IgD-negative memory B cell (primary cell): Measurements from ENCODE around the gene SH3RF3. TPM values are rescaled to one million over a fixed set of nuclear protein-coding genes. Genes with fewer than 3 reads are reported as not detected.

Experiments used
- H3K27ac Mint-ChIP-seq, 3 donors: one replicate each; pipeline ENCODE4 v1.8.0; 2020 to 2022; ENCODE audit warnings: mild to moderate bottlenecking in 3 of 3, mixed read lengths in 3 of 3, moderate library complexity in 1 of 3
- H3K27me3 Mint-ChIP-seq: one replicate; pipeline ENCODE4 v1.8.0; 2021; ENCODE audit warnings: mixed read lengths
- H3K36me3 Mint-ChIP-seq: one replicate; pipeline ENCODE4 v1.8.0; 2020; ENCODE audit warnings: mild to moderate bottlenecking, mixed read lengths
- H3K4me1 Mint-ChIP-seq, 3 donors: one replicate each; pipeline ENCODE4 v1.8.0; 2020 to 2022; ENCODE audit warnings: mixed read lengths in 3 of 3, mild to moderate bottlenecking in 1 of 3
- H3K4me3 Mint-ChIP-seq, 4 donors: one replicate each; pipeline ENCODE4 v1.8.0; 2020 to 2022; ENCODE audit warnings: mild to moderate bottlenecking in 4 of 4, mixed read lengths in 4 of 4, moderate library complexity in 3 of 4
- H3K9me3 Mint-ChIP-seq, 3 donors: one replicate each; pipeline ENCODE4 v1.8.0; 2020 to 2021; ENCODE audit warnings: mixed read lengths in 3 of 3, mild to moderate bottlenecking in 1 of 3
- polyA plus RNA-seq: library from polyadenylated mRNA; unstranded; fragments of 300-500 nt; fragmentation: Illumina TruSeq; gene quantifications from one replicate; pipeline ENCODE4 v1.2.3, GENCODE V29; 2021

Gene SH3RF3
- polyA plus RNA-seq, 1 donor from 2014 or later: not detected

- Mint-ChIP-seq H3K4me3 (no peak overlapping the region), H3K27me3 (peaks cover 4% of the 10 kb centered on the region), H3K4me1 (peaks cover 0 to 3% (median 0%) of the 10 kb centered on the region in 3 donors), H3K36me3 (peaks cover 2% of the 10 kb centered on the region), H3K27ac (no peak overlapping the region), H3K9me3 (no peaks in the 10 kb centered on the region)
These were observed 70.8 kb downstream of the SH3RF3 start for GRCh38 chr2:109199790-109200189.

- no peaks in the 10 kb centered on the region for H3K4me1 Mint-ChIP-seq
- H3K9me3 Mint-ChIP-seq: no peaks in the 10 kb centered on the region
- no peak overlapping the region for H3K4me3 Mint-ChIP-seq
- peaks cover 2% of the 10 kb centered on the region for H3K36me3 Mint-ChIP-seq
- H3K27ac Mint-ChIP-seq: no peak overlapping the region
- H3K27me3 Mint-ChIP-seq: peaks cover under 1% of the 10 kb centered on the region
These were observed 71.8 kb downstream of the SH3RF3 start for GRCh38 chr2:109200616-109201464.

- H3K9me3 Mint-ChIP-seq: no peaks in the 10 kb centered on the region
- no peak overlapping the region for H3K4me3 Mint-ChIP-seq
- H3K27me3 Mint-ChIP-seq: no peaks in the 10 kb centered on the region
- peaks cover 2% of the 10 kb centered on the region for H3K36me3 Mint-ChIP-seq
- H3K4me1 Mint-ChIP-seq: no peaks in the 10 kb centered on the region
- H3K27ac Mint-ChIP-seq: no peak overlapping the region
These were observed 72.7 kb downstream of the SH3RF3 start for GRCh38 chr2:109201465-109202327.

GRCh38 chr2:109202486-109202885 lies 73.5 kb downstream of the SH3RF3 start:
- peaks cover 2% of the 10 kb centered on the region for H3K36me3 Mint-ChIP-seq
- H3K4me1 Mint-ChIP-seq: no peaks in the 10 kb centered on the region
- no peaks in the 10 kb centered on the region for H3K9me3 Mint-ChIP-seq
- no peak overlapping the region for H3K27ac Mint-ChIP-seq
- peaks cover 2% of the 10 kb centered on the region for H3K27me3 Mint-ChIP-seq
- no peak overlapping the region for H3K4me3 Mint-ChIP-seq

GRCh38 chr2:109203246-109204011 lies 74.4 kb downstream of the SH3RF3 start:
- Mint-ChIP-seq H3K27me3 (peaks cover 3% of the 10 kb centered on the region), H3K27ac (no peak overlapping the region), H3K4me1 (no peaks in the 10 kb centered on the region), H3K9me3 (no peaks in the 10 kb centered on the region), H3K4me3 (no peak overlapping the region), H3K36me3 (peaks cover 2% of the 10 kb centered on the region)

GRCh38 chr2:109204412-109204811 lies 75.4 kb downstream of the SH3RF3 start:
- H3K27me3 Mint-ChIP-seq: peaks cover 3% of the 10 kb centered on the region
- H3K27ac Mint-ChIP-seq: no peak overlapping the region
- H3K4me1 Mint-ChIP-seq: no peaks in the 10 kb centered on the region
- no peaks in the 10 kb centered on the region for H3K9me3 Mint-ChIP-seq
- no peak overlapping the region for H3K4me3 Mint-ChIP-seq
- H3K36me3 Mint-ChIP-seq: peaks cover 3% of the 10 kb centered on the region

GRCh38 chr2:109205447-109205846 lies 76.4 kb downstream of the SH3RF3 start:
- Mint-ChIP-seq H3K27me3 (peaks cover 5% of the 10 kb centered on the region), H3K27ac (no peak overlapping the region), H3K4me3 (no peak overlapping the region), H3K9me3 (no peaks in the 10 kb centered on the region), H3K36me3 (peaks cover 5% of the 10 kb centered on the region), H3K4me1 (no peaks in the 10 kb centered on the region)

GRCh38 chr2:109206569-109207146 lies 77.7 kb downstream of the SH3RF3 start:
- H3K4me3 Mint-ChIP-seq: no peak overlapping the region
- H3K27ac Mint-ChIP-seq: no peak overlapping the region
- peaks cover 0 to 4% (median 0%) of the 10 kb centered on the region in 3 donors for H3K4me1 Mint-ChIP-seq
- no peaks in the 10 kb centered on the region for H3K9me3 Mint-ChIP-seq
- H3K36me3 Mint-ChIP-seq: peaks cover 5% of the 10 kb centered on the region
- H3K27me3 Mint-ChIP-seq: peaks cover 5% of the 10 kb centered on the region

- H3K27ac Mint-ChIP-seq: no peak overlapping the region
- peaks cover 0 to 4% (median 0%) of the 10 kb centered on the region in 3 donors for H3K4me1 Mint-ChIP-seq
- peaks cover 7% of the 10 kb centered on the region for H3K27me3 Mint-ChIP-seq
- H3K9me3 Mint-ChIP-seq: no peaks in the 10 kb centered on the region
- no peak overlapping the region for H3K4me3 Mint-ChIP-seq
- H3K36me3 Mint-ChIP-seq: peaks cover 5% of the 10 kb centered on the region
These were observed 78.2 kb downstream of the SH3RF3 start for GRCh38 chr2:109207176-109207575.

- peaks cover 10% of the 10 kb centered on the region for H3K27me3 Mint-ChIP-seq
- peaks cover under 1 to 8% (median under 1%) of the 10 kb centered on the region in 3 donors for H3K4me1 Mint-ChIP-seq
- H3K4me3 Mint-ChIP-seq: no peak overlapping the region
- H3K36me3 Mint-ChIP-seq: peaks cover 5% of the 10 kb centered on the region
- no peak overlapping the region for H3K27ac Mint-ChIP-seq
- H3K9me3 Mint-ChIP-seq: no peaks in the 10 kb centered on the region
These were observed 79.3 kb downstream of the SH3RF3 start for GRCh38 chr2:109208071-109208950.

- H3K27ac Mint-ChIP-seq: no peak overlapping the region
- H3K4me3 Mint-ChIP-seq: no peak overlapping the region
These were observed 79.9 kb downstream of the SH3RF3 start for GRCh38 chr2:109208951-109209335.

GRCh38 chr2:109209412-109209811 lies 80.4 kb downstream of the SH3RF3 start:
- Mint-ChIP-seq H3K36me3 (peaks cover 5% of the 10 kb centered on the region), H3K9me3 (no peaks in the 10 kb centered on the region), H3K27ac (no peak overlapping the region), H3K27me3 (peaks cover 20% of the 10 kb centered on the region), H3K4me1 (peaks cover 10 to 19% (median 11%) of the 10 kb centered on the region in 3 donors), H3K4me3 (no peak overlapping the region)

More at GRCh38 chr2:109208951-109209335, 79.9 kb downstream of the SH3RF3 start:
- H3K9me3 Mint-ChIP-seq: no peaks in the 10 kb centered on the region
- H3K36me3 Mint-ChIP-seq: peaks cover 5% of the 10 kb centered on the region
- peaks cover 15% of the 10 kb centered on the region for H3K27me3 Mint-ChIP-seq
- H3K4me1 Mint-ChIP-seq: peaks cover 7 to 14% (median 7%) of the 10 kb centered on the region in 3 donors

- Mint-ChIP-seq H3K27ac (no peak overlapping the region), H3K4me3 (no peak overlapping the region), H3K36me3 (peaks cover 3% of the 10 kb centered on the region), H3K9me3 (no peaks in the 10 kb centered on the region), H3K4me1 (peaks cover 13 to 23% (median 16%) of the 10 kb centered on the region in 3 donors), H3K27me3 (peaks cover 25% of the 10 kb centered on the region)
These were observed 80.9 kb downstream of the SH3RF3 start for GRCh38 chr2:109209941-109210340.
